HG03066 (cell line): ENCODE results near the gene LHX4.

Source experiments
- ATAC-seq: cut with Tn5 transposase; IDR thresholded peaks from one replicate; pipeline ENCODE4 v1.9.1; 2021; ENCODE audit warnings: low read depth; ENCODE audit not compliant: unreplicated experiment

LHX4 gene

DNA sequence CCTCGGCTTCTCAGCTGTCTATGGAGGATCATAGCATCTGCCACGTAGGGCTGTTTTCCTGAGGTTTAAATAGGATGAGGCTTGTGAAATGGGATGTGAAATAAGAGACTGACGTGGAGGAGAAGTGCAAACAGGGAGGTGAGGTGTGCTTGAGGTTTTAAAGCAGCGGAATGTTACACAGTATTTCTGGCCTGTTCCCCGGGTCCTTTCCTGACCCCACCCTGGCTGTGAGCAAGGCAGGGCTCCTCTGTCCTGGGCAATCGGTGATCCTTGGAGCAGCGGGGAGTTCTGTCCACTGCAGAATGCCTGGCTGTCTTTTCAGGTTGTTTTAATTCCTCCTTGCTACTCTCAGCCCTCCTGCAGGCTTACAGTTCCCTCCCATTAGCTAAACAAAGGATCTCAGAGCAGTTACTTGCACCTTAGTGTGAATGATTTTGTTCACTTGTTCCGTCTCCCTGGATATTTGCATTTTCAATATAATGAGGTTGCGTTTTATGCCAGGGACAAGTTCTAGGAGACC is 38.6 kb downstream of the LHX4 start:
- no peak for ATAC-seq

- no peak for ATAC-seq
These were observed 39.8 kb downstream of the LHX4 start for GRCh38 chr1:180269645-180270529.

GRCh38 chr1:180270530-180271271 is 40.6 kb downstream of the LHX4 start:
- no peak for ATAC-seq

DNA sequence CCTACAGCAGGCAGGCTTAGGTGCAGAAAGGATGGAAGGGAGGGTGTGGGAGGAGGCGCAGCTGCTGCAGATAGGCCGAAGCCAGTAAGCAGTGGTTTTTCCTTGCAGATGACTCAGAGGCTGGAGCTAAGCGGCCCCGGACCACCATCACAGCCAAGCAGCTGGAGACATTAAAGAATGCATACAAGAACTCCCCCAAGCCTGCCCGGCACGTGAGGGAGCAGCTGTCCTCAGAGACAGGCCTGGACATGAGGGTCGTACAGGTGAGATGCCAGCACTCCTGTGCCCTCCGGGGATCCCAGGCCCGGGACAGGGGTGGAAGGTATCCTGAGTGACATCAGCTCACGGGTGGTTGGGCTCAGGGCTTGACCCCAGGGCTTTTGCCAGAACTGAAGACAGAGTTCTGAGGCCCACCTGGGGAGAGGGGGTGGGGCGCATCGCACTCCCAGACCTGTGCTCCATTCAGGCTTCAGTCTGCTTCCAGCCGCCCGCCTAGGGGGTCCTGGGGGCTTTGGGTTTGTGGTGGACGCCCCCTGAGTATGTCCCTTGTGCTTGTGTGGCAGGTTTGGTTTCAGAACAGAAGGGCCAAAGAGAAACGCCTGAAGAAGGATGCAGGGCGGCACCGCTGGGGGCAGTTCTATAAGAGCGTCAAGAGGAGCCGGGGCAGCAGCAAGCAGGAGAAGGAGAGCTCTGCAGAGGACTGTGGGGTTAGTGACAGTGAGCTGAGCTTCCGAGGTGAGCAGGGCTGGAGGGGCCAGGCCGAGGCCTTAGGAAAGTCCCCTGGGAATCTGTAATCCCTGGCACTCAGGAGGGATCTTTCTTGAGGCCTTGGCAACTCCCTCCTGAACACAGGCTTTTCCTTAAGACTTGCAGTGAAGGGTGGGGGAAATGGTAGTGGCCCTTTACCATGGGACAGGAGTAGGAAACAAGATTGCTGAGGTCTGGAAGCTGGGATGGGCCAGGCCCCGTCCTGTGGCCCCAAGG is 41.5 kb downstream of the LHX4 start:
- no peak for ATAC-seq

- ATAC-seq, result no peak
These were observed 42.3 kb downstream of the LHX4 start for GRCh38 chr1:180272395-180272794.

- ATAC-seq, result no peak
These were observed 43.0 kb downstream of the LHX4 start for GRCh38 chr1:180273066-180273465.

- no peak for ATAC-seq
These were observed 44.2 kb downstream of the LHX4 start for GRCh38 chr1:180274221-180274620.

DNA sequence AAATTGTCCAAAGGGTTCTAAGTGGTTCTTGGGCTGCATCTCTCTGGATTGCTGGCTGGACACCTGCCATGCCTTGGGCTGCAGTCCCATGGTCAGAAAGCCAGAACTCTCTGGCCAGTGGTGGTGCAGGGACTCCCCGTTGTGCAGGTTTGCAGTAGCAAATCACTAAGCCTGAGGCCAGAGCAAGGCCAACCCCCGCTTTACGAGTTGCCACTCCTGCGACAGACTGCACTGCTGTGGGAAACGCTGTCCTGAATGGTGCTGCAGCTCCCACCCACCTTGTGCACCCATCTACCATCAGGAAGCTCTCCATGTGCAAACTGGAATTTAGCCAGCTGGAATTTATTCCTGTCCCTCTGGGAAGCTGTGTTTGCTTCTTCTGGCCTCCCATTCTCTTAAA is 45.7 kb downstream of the LHX4 start:
- ATAC-seq, result no peak

DNA sequence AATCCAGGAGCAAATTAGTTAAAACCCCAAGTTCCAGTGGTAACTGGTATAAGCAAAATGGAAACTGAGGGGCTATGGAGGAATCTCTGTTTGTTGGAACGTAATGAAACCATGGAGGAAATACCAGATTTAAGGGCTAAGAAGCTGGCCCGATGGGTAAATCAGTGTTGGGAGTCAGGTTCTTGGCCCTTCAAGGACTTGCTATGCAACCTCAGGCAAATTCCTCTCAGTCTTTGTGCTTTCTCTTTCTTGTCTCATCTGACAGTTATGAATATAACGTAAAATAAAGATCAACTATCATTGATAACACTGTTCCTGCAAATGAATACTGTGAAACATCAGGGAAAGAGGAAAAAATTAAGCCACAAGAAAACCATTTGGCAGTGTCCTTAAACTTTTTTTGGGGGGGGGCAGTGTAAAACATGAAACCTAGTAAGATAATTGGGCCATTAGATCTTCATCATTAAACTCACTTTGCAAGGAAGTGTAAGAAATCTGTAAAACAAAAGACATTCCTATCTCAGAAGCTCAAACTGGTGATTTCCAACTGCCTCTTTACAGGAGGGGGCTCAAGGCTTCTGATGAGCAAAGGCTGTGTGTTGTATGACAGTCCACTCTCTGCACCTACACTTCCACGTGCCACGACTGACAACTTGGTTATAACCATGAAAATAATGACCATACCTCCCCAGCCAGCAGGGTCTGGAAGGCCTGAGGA is 47.6 kb downstream of the LHX4 start:
- no peak for ATAC-seq

GRCh38 chr1:180278194-180278515 is 48.1 kb downstream of the LHX4 start:
- no peak for ATAC-seq

GRCh38 chr1:180278596-180279395 is 48.7 kb downstream of the LHX4 start:
- no peak for ATAC-seq

- no peak for ATAC-seq
These were observed 49.6 kb downstream of the LHX4 start for GRCh38 chr1:180279651-180280050.

GRCh38 chr1:180280617-180281016 is 50.6 kb downstream of the LHX4 start:
- no peak for ATAC-seq

DNA sequence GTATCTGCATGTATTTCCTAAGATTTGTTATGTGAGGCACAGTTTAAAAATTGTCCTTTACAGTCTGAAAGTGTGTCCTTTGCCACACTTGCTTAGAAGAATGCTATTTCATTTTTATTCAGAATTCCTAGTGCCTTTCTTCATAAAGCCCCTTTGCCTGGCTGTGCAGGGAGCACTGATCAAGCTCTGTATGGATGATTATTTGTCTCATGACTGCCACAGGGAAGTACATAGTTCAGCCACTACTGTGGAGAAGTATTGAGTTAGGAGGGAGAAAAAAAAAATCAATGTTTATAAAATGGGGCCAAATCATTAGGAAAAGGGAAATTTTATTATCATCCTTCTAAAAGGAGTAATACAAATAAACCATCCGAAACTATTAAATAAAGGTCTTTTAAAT is 51.4 kb downstream of the LHX4 start:
- ATAC-seq, result no peak

DNA sequence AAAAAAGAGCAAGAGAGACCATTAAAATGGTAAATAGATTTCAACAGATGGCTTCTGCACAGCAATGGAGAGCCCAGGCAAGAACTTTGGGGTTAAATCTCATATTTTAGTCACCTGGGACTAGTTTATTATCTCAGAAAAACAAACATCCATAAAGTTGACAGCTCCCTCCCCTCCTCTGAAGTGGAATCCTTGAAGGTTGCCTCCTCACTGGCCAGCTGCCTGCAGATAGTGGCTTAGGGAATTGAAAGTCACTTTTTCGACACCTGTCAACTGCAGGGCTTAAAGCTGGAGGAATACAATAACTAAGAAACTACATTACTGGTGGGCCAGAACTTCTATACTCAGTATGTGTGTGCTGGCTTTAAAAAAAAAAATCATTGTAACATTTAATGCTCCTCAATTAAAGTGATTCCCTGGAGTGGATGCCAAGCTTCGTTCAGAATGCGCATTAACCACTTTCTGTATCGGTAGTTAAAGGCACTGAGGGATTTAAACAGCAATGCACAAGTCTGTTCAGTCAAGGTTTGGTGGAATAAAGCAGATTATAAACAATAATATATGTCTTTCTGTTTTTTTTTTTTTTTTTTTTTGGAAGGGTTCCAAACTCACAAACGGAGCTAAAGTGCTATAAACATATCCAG is 52.5 kb downstream of the LHX4 start:
- ATAC-seq, result no peak

DNA sequence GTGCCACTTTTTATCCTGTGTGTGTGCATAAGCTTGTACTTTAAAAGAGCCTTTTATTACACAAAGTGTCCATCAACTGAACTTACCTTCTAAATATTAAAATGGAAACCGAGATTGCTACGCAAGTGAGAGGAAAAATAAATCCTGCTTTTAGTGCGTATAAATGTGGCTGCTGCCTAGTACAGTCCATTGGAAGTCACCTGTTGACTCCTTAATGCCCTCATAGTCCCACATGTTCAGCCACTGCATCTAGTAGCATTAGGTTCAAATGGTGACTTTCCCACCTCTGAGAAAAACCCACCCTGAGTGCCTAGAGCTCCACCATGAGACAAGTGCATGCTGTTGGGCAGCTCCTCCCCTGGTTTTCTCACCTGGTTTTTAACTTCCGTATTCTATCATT is 53.0 kb downstream of the LHX4 start:
- ATAC-seq, result no peak

DNA sequence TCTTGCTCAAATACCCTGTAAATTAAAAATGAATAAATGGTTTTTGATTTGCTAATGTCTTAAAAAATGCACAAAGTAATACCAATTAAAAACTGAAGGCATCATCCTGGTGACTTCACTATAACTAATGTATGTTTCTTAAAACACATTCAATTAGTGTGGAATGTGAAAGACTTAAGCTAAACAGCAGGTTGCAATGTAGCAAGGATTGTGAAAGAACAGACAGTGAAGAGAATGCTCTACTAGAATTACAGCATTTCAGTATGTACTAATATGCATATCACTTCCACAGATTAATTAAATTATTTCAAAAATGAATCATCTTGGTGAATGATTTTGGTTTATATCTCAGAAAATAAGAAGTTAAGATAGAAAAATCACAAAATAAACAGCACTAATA is 56.4 kb downstream of the LHX4 start:
- ATAC-seq, result no peak

GRCh38 chr1:180287988-180288705 is 58.1 kb downstream of the LHX4 start:
- no peak for ATAC-seq
